Muscle layer of colon (tissue), 2 donors: ENCODE measurements around the gene REEP6.

Experiments
- H3K27ac ChIP-seq: one replicate; pipeline ENCODE4 v1.7.0; 2013; ENCODE audit warnings: low read depth, mild to moderate bottlenecking, low read length, moderate library complexity
- H3K27me3 ChIP-seq, 2 donors: one replicate each; pipeline ENCODE4 v1.7.0; 2013; ENCODE audit warnings: low read length in 2 of 2, mild to moderate bottlenecking in 2 of 2; ENCODE audit not compliant: insufficient read depth in 2 of 2, control insufficient read depth in 1 of 2
- H3K36me3 ChIP-seq: one replicate; pipeline ENCODE4 v1.7.0; 2013; ENCODE audit warnings: mild to moderate bottlenecking, low read length; ENCODE audit not compliant: insufficient read depth
- H3K4me1 ChIP-seq: one replicate; pipeline ENCODE4 v1.7.0; 2013; ENCODE audit warnings: mild to moderate bottlenecking, low read length; ENCODE audit not compliant: insufficient read depth
- H3K4me3 ChIP-seq, 2 donors: one replicate each; pipeline ENCODE4 v1.7.0; 2013; ENCODE audit warnings: low read length in 2 of 2, low read depth in 1 of 2, mild to moderate bottlenecking in 1 of 2, moderate library complexity in 1 of 2
- H3K9ac ChIP-seq: one replicate; pipeline ENCODE4 v1.7.0; 2013; ENCODE audit warnings: low read length
- H3K9me3 ChIP-seq: one replicate; pipeline ENCODE4 v1.7.0; 2013; ENCODE audit warnings: mild to moderate bottlenecking, low read length
- donor health status: abdominal sarcoma.
- donor health status: Adenocarcinoma of cecum.

Gene REEP6

DNA sequence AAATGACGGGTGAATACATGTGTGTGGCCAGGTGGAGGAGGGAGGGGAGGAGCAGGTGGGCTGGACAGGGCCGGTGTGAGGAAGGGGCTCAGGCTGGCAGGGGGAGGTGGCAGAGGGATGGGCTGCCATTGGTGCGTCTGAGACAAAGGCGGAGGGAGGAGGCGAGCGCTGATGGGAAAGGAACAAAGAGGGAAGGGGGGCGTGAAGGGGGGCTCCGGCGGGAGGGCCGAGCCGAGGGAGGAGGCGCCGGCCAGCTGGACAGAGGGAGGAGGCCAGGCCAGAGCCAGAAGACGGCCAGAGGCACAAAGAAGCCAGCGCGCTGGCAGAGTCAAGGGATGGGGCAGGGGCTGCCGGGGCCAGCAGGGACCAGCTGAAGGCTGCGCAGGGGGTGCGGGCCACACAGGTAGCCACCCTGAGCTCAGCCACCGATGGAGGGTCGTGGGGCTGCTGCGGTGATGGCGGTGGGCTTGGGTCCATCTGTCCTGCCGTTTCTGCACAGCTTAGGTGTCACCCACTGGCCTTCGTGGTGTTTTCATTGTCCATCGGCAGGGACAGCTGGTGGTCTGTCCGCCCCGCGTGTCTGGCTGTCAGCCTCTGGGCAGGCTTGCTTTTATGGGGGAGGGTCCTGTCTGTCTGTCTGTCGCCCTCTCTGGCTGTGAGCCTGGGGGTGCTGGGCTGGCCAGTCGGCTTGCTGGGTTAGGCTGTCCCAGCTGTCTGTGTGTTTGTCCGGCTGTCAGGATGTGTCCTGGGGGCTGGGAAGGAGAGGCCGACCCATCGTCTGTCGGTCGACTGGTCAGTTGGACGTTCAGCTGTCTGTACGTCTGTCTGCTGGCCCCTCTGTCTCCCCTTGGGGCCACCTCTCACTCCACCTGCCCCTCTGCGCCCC, 38.8 kb upstream of the REEP6 start:
- Histone ChIP-seq H3K27ac (no peak overlapping the region), H3K4me1 (no peaks in the 10 kb centered on the region), H3K4me3 (no peak overlapping the region), H3K9ac (no peak overlapping the region), H3K36me3 (no peaks in the 10 kb centered on the region), H3K9me3 (no peaks in the 10 kb centered on the region), H3K27me3 (peaks cover 54 to 97% of the 10 kb centered on the region in 2 donors)

- Histone ChIP-seq H3K4me3 (no peak overlapping the region), H3K4me1 (no peaks in the 10 kb centered on the region), H3K36me3 (no peaks in the 10 kb centered on the region), H3K27me3 (peaks cover 47 to 97% of the 10 kb centered on the region in 2 donors), H3K9me3 (no peaks in the 10 kb centered on the region), H3K9ac (no peak overlapping the region), H3K27ac (no peak overlapping the region)
These were observed 38.0 kb upstream of the REEP6 start for GRCh38 chr19:1452802-1453524.

GRCh38 chr19:1453525-1454364, 37.2 kb upstream of the REEP6 start:
- no peak overlapping the region for H3K4me3 ChIP-seq
- H3K9me3 ChIP-seq: no peaks in the 10 kb centered on the region
- no peak overlapping the region for H3K27ac ChIP-seq
- H3K4me1 ChIP-seq: no peaks in the 10 kb centered on the region
- H3K9ac ChIP-seq: no peak overlapping the region
- H3K36me3 ChIP-seq: no peaks in the 10 kb centered on the region
- peaks cover 47 to 95% of the 10 kb centered on the region in 2 donors for H3K27me3 ChIP-seq

DNA sequence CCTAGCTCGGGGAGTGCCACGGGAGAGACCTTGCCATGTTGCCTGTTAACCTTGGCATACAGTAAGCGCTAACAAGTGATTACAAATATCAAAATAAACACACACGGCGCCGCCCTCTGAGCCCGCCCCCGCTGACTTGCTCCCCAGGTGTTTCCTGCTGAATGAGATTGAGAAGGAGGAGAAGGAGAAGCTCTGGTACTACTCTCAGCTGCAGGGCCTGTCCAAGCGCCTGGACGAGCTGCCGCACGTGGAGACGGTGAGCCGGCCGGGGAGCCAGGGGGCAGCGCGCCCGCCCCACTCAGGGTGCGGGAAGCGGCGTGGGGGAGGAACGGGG, 36.0 kb upstream of the REEP6 start:
- H3K4me1 ChIP-seq: no peaks in the 10 kb centered on the region
- no peaks in the 10 kb centered on the region for H3K9me3 ChIP-seq
- no peaks in the 10 kb centered on the region for H3K36me3 ChIP-seq
- no peak overlapping the region for H3K9ac ChIP-seq
- H3K27ac ChIP-seq: no peak overlapping the region
- no peak overlapping the region for H3K4me3 ChIP-seq
- peaks cover 37 to 83% of the 10 kb centered on the region in 2 donors for H3K27me3 ChIP-seq

DNA sequence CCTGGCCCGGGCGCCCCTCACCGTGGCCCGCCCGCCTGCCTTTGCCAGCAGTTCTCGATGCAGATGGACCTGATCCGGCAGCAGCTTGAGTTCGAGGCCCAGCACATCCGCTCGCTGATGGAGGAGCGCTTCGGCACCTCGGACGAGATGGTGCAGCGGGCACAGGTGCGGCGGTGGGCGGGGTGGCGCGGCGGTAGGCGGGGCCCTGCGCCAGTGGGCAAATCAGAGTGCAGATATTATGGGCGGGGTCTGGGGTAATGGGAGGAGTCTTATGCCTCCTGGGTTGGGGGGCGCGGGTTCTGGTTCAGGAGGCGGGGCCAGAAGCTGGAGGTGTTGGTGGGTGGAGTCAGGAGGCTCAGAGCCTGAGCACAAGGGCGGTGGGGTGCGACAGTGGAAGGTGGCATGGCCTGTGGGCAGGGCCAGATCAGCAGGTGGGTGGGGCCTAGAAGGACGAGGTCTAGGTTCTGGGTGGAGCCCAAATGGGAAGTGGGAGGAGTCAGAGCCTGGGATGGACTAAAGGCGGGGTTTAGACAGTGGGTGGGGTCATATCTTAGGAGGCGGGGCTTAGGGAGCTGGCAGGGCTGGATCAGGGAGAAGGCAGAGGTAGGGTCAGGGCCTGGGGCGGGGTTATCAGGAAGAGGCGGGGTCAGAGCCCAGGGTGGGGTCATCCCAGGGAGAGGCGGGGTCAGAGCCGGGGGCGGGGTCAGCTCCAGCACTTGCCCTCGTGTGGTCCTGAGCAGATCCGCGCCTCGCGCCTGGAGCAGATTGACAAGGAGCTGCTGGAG, 35.5 kb upstream of the REEP6 start:
- no peaks in the 10 kb centered on the region for H3K9me3 ChIP-seq
- H3K9ac ChIP-seq: no peak overlapping the region
- H3K27me3 ChIP-seq: peaks cover 31 to 77% of the 10 kb centered on the region in 2 donors
- H3K36me3 ChIP-seq: no peaks in the 10 kb centered on the region
- H3K4me1 ChIP-seq: no peaks in the 10 kb centered on the region
- no peak overlapping the region for H3K27ac ChIP-seq
- H3K4me3 ChIP-seq: no peak overlapping the region

GRCh38 chr19:1456121-1456900, 34.7 kb upstream of the REEP6 start:
- H3K4me3 ChIP-seq: no peak overlapping the region
- H3K9me3 ChIP-seq: no peaks in the 10 kb centered on the region
- peaks cover 23 to 69% of the 10 kb centered on the region in 2 donors for H3K27me3 ChIP-seq
- no peak overlapping the region for H3K9ac ChIP-seq
- no peaks in the 10 kb centered on the region for H3K36me3 ChIP-seq
- H3K27ac ChIP-seq: no peak overlapping the region
- H3K4me1 ChIP-seq: no peaks in the 10 kb centered on the region

DNA sequence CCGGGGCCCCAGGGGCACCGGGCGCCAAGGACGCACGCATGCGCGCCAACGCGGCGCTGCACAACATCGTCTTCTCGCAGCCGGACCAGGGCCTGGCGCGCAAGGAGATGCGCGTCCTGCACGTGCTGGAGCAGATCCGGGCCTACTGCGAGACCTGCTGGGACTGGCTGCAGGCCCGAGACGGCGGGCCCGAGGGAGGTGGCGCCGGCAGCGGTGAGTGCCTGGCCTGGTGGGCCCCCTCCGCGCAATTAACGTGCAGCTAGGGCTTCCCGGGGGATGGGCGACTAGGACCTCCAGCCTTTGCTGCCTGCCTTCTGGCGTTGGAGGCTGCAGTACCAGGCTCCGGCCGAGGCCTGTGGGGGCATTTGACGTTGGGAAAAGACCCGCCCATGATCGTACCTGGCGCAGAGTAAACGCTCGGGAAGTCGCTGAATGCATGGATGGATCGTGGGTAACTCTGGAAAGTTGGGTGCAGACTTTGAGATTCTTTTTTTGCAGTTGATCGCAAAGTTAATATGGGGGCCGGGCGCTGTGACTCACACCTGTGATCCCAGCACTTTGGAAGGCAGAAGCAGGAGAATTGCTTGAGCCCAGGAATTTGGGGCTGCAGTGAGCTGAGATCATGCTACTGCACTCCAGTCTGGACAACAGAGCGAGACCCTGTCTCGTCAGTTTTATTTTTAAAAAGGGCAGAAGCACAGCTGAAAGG, 33.8 kb upstream of the REEP6 start:
- Histone ChIP-seq H3K4me3 (no peak overlapping the region), H3K9ac (no peak overlapping the region), H3K4me1 (no peaks in the 10 kb centered on the region), H3K36me3 (no peaks in the 10 kb centered on the region), H3K27ac (no peak overlapping the region), H3K9me3 (no peaks in the 10 kb centered on the region), H3K27me3 (peaks cover 18 to 60% of the 10 kb centered on the region in 2 donors)

- Histone ChIP-seq H3K4me1 (no peaks in the 10 kb centered on the region), H3K9me3 (no peaks in the 10 kb centered on the region), H3K27ac (no peak overlapping the region), H3K36me3 (no peaks in the 10 kb centered on the region), H3K4me3 (no peak overlapping the region), H3K9ac (no peak overlapping the region), H3K27me3 (peaks cover 13 to 53% of the 10 kb centered on the region in 2 donors)
These were observed 33.1 kb upstream of the REEP6 start for GRCh38 chr19:1457892-1458291.

DNA sequence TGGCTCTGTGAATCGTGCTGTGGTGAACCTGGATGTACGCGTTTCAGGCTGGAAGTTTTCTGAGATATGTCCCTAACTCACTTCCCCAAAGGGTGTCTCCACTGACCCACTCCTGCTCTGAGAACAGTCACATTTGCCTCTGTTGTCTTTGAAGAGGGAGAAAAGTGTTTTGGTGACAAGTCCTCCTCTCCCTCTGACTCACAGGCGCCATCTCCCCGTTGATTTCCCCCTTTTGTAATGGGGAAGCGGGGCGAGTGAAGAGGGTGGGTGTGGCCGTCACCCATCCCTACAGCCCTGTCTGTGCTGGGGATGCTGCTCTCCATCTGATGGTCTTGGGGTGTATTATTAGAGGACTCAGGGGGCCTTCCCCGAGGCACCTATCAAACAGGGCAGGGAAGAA, 31.5 kb upstream of the REEP6 start:
- Histone ChIP-seq H3K9me3 (no peaks in the 10 kb centered on the region), H3K27ac (no peak overlapping the region), H3K4me3 (no peak overlapping the region), H3K27me3 (peaks cover 13 to 38% of the 10 kb centered on the region in 2 donors), H3K36me3 (no peaks in the 10 kb centered on the region), H3K9ac (no peak overlapping the region), H3K4me1 (no peaks in the 10 kb centered on the region)
